ENCODE data around the gene TPRN.

DNA sequence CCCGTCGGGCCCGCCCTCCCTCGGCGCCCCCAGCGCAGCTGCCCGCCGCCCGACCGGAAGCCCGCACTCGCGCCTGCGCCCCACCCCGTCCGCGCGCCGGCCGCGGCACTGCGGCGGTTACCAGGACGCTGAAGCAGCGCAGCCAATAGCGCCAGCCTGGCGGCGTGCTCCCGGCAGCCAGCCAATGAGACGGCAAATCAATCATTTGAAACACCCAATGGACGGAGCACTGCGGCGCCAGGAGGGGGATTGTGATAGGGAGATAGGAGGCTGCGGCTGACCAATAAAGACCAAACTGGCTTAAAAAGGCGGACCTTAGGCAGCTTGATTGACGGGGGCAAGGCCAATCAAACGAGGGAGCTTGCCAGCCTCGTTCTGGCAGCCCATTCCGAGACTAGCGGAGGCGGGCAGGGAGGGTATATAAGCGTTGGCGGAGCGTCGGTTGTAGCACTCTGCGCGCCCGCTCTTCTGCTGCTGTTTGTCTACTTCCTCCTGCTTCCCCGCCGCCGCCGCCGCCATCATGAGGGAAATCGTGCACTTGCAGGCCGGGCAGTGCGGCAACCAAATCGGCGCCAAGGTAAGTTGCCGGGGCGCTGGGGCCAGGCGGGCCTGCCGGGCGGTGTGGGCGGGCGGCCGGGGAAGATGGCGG, 40.4 kb upstream of the TPRN start, which contains the start of gene TUBB4B:
- TF ChIP-seq, protein P1, sequence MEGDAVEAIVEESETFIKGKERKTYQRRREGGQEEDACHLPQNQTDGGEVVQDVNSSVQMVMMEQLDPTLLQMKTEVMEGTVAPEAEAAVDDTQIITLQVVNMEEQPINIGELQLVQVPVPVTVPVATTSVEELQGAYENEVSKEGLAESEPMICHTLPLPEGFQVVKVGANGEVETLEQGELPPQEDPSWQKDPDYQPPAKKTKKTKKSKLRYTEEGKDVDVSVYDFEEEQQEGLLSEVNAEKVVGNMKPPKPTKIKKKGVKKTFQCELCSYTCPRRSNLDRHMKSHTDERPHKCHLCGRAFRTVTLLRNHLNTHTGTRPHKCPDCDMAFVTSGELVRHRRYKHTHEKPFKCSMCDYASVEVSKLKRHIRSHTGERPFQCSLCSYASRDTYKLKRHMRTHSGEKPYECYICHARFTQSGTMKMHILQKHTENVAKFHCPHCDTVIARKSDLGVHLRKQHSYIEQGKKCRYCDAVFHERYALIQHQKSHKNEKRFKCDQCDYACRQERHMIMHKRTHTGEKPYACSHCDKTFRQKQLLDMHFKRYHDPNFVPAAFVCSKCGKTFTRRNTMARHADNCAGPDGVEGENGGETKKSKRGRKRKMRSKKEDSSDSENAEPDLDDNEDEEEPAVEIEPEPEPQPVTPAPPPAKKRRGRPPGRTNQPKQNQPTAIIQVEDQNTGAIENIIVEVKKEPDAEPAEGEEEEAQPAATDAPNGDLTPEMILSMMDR (IDR thresholded peaks at IDR 0.05) = peak in 1 of 6 experiments; percentile 15
- TF ChIP-seq POLR2A (IDR thresholded peaks at IDR 0.05) = peak; percentile 99 to 100
